GM18520 (cell line): Measurements from ENCODE around the gene FAM163A.

Source experiments
- ATAC-seq: cut with Tn5 transposase; IDR thresholded peaks from one replicate; pipeline ENCODE4 v1.9.1; 2021; ENCODE audit not compliant: unreplicated experiment

FAM163A gene

GRCh38 chr1:179813626-179814545 lies 70.8 kb downstream of the FAM163A start:
- ATAC-seq: no peak

- no peak for ATAC-seq
Measured at GRCh38 chr1:179814546-179814838, 71.4 kb downstream of the FAM163A start.

GRCh38 chr1:179815641-179816040 lies 72.5 kb downstream of the FAM163A start:
- no peak for ATAC-seq

- no peak for ATAC-seq
Measured at GRCh38 chr1:179816196-179816960, 73.3 kb downstream of the FAM163A start.

- no peak for ATAC-seq
Measured at GRCh38 chr1:179817056-179817455, 74.0 kb downstream of the FAM163A start.

- ATAC-seq: no peak
Measured at GRCh38 chr1:179817789-179818188, 74.7 kb downstream of the FAM163A start.

- ATAC-seq: no peak
Measured at GRCh38 chr1:179818260-179818659, 75.2 kb downstream of the FAM163A start.

GRCh38 chr1:179818743-179819173 lies 75.7 kb downstream of the FAM163A start:
- ATAC-seq: no peak

- ATAC-seq: no peak
Measured at GRCh38 chr1:179820226-179820970, 77.3 kb downstream of the FAM163A start.

GRCh38 chr1:179821524-179821923 lies 78.4 kb downstream of the FAM163A start:
- ATAC-seq: no peak

GRCh38 chr1:179822065-179822464 lies 79.0 kb downstream of the FAM163A start:
- no peak for ATAC-seq

- ATAC-seq: no peak
Measured at GRCh38 chr1:179823693-179824092, 80.6 kb downstream of the FAM163A start.

GRCh38 chr1:179824265-179824664 lies 81.2 kb downstream of the FAM163A start:
- ATAC-seq: no peak

GRCh38 chr1:179825206-179825605 lies 82.1 kb downstream of the FAM163A start:
- no peak for ATAC-seq

GRCh38 chr1:179825798-179826460 lies 82.8 kb downstream of the FAM163A start:
- ATAC-seq: no peak

- no peak for ATAC-seq
Measured at GRCh38 chr1:179826626-179827280, 83.7 kb downstream of the FAM163A start.

- no peak for ATAC-seq
Measured at GRCh38 chr1:179828554-179829110, 85.5 kb downstream of the FAM163A start.

GRCh38 chr1:179831225-179831624 lies 88.1 kb downstream of the FAM163A start:
- no peak for ATAC-seq

GRCh38 chr1:179831852-179832699 lies 89.0 kb downstream of the FAM163A start:
- ATAC-seq: no peak
